DMS153 (cell line): ENCODE measurements around the gene CCDC182.

Experiments
- DNase-seq: peaks from one replicate; lab custom pipeline; 2025; lab: John Stamatoyannopoulos, UW

Gene CCDC182

DNA sequence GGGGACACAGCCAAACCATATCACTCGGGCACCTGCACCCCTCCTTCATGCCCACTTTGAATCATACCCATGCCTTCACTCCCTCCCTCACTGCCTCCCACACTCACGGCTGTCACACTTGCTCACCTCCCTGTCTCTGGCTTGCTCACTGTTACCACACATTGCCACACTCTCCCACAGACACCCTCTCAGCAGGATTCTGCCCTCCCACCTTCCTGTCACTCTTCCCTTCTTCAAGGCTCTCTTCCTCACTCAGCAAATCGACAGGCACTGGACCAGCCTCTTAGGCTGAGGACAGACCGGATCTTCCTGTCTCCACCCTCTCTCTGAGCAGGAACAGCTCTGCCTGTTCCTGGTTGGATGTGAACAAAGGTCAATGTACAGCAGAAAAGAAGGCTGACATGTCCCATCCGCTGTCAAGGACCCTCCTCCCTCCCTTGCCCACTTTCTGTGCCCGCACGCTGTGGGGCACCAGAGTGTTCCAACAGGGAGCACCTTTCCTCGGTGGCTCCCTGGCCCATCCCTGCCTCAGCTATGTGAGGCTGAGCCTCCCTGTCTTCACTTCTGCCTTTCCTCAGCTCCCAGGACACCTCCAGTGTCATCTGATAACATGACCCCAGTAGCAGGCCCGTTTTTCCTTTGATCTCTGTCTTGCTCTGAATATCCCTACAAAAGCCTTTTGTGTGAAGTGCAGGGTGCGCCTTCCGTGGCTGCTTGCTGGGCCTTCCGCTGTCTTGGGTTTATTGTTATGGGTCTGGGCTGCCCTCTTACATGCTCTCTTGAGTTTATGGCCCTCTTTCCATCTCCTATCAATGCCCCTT is 47.0 kb downstream of the CCDC182 start:
- no peak for DNase-seq

DNA sequence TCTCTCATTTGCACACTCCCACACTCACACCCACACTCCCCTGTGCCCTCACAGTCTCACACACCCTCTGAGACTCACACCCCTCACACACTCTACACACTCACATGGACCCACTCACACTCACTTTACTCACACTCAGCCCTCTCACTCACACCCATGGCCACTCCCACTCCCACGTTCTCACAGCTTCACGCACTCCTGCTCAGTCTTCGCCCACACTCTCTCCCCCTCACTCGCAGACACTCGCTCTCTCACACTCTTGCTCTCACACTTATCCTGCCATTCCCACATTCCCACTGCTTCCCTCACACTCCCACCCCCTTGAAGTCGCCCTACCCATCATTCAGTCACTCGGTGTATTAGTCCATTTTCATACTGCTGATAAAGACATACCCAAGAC is 47.9 kb downstream of the CCDC182 start:
- no peak for DNase-seq

DNA sequence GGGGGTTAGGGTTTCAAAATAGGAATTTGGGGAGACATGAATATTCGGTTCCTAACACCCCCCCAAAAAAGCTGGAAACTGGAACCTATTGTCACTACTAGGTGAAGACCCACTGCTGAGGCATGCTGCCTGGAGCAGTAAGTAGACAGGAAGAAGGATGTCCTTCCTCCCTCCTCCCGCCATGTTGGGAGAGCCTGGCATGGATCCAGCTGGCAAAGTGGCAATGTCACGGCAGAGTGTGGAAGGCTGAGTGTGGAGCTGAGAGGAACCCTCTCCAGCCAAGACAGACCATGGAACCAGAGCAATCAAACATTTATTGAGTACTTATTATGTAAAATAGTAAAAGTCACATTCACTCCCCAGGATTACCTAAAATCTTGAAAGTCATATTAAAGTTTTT is 49.0 kb downstream of the CCDC182 start:
- DNase-seq: no peak
